ENCODE measurements around the gene LDLRAD3.

LDLRAD3 gene

GRCh38 chr11:35923452-35923851 is 20.4 kb upstream of the LDLRAD3 start:
- Histone ChIP-seq H3K36me3 (no peaks in the 10 kb centered on the region), H3K27me3 (ENCODE audit: insufficient read depth, low read depth, severe bottlenecking) (no peaks in the 10 kb centered on the region), H3K4me3 (ENCODE audit: low read depth, low read length) (no peak overlapping the region), H3K27ac (no peak overlapping the region), H3K9me3 (ENCODE audit: severe bottlenecking) (no peaks in the 10 kb centered on the region)
- no peak for DNase-seq
- no peak for TF ChIP-seq CTCF (IDR thresholded peaks at IDR 0.05; ENCODE audit: low read depth, low read length)

- Histone ChIP-seq H3K27me3 (ENCODE audit: insufficient read depth, low read depth, severe bottlenecking) (no peaks in the 10 kb centered on the region), H3K36me3 (no peaks in the 10 kb centered on the region), H3K4me3 (ENCODE audit: low read depth, low read length) (no peak overlapping the region), H3K27ac (no peak overlapping the region), H3K9me3 (ENCODE audit: severe bottlenecking) (no peaks in the 10 kb centered on the region)
- no peak for TF ChIP-seq CTCF (IDR thresholded peaks at IDR 0.05; ENCODE audit: low read depth, low read length)
- DNase-seq, result no peak
Observed at GRCh38 chr11:35924811-35925210, 19.1 kb upstream of the LDLRAD3 start.

DNA sequence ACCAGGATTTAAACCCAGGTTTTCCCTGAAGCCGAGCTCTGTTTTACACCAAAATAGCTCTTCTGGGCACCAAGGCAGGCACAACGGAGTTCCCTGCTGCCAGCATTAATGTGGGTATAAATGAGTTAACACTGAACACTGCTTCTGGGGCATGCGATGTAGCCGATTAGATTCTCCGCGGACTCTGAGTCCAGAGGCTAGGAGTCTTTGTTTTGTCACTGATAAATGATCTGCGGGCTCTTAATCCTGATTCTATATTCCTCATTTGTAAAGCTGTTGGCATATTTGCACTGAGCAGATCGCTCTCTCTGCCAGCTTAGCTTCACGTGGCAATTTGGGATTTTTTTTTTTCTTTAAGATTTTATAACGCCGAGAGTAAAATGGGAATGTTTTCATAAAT is 16.8 kb upstream of the LDLRAD3 start:
- Histone ChIP-seq H3K4me3 (ENCODE audit: low read depth, low read length) (peak overlapping the region; percentile 17), H3K27me3 (ENCODE audit: insufficient read depth, low read depth, severe bottlenecking) (no peaks in the 10 kb centered on the region), H3K9me3 (ENCODE audit: severe bottlenecking) (peaks cover 3% of the 10 kb centered on the region), H3K36me3 (no peaks in the 10 kb centered on the region), H3K27ac (no peak overlapping the region)
- no peak for TF ChIP-seq CTCF (IDR thresholded peaks at IDR 0.05; ENCODE audit: low read depth, low read length)
- DNase-seq, result peak; percentile 19

DNA sequence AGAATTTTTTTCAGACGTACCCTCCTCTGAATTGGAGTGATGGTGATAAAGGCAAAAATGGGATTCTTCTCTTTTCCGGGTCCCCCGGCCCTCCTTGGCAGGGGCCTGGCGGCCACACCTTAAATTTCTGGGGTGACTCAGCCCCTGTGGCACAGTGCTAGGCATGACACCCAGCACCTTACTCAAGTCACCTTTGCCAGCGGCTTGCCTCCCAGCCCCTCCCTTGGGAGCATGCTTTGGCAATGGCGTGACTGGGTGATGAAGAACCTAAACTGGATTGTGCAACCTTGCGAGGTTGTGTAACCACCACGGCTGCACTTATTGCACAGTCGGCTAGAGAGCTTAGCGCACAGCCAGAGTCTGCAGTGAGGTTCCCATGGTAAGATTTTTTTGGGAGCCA is 16.2 kb upstream of the LDLRAD3 start:
- Histone ChIP-seq H3K9me3 (ENCODE audit: severe bottlenecking) (peaks cover 3% of the 10 kb centered on the region), H3K4me3 (ENCODE audit: low read depth, low read length) (peak overlapping the region; percentile 17; the same call in 1 of the 2 replicates), H3K36me3 (no peaks in the 10 kb centered on the region), H3K27me3 (ENCODE audit: insufficient read depth, low read depth, severe bottlenecking) (no peaks in the 10 kb centered on the region), H3K27ac (no peak overlapping the region)
- DNase-seq, result no peak
- no peak for TF ChIP-seq CTCF (IDR thresholded peaks at IDR 0.05; ENCODE audit: low read depth, low read length)

DNA sequence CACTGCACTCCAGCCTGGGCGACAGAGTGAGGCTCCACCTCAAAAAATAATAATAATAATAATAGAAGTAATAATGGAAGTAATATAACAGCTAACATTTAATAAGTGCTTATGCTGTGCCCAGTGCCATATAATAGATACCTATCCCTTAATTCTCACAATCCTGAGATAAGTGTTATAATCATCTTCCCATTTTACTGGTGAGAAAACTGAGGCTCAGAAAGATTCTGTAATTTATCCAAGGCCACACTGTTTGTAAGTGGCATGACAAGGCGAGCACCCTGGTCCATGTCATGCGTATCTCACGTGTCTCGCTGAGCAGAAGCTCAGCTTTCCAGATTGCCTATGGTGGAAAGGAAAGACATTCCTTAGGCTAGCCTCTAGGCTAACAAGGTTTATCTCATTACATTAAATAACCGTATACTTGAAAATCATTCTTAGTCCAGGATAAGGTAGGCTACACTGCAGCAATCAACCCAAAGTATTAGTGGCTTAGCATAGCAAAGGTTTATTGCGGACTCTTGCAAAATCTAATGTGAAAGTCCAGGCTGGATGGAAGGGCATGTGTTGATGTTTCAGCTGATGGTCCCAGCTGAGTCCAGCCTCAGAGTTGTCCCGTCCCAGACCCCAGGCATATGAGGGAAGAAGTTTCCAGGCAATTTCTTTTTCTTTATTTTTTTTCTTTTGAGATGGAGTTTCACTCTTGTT is 15.0 kb upstream of the LDLRAD3 start:
- DNase-seq, result no peak
- Histone ChIP-seq H3K36me3 (no peaks in the 10 kb centered on the region), H3K4me3 (ENCODE audit: low read depth, low read length) (no peak overlapping the region), H3K27ac (no peak overlapping the region), H3K27me3 (ENCODE audit: insufficient read depth, low read depth, severe bottlenecking) (no peaks in the 10 kb centered on the region), H3K9me3 (ENCODE audit: severe bottlenecking) (peaks cover 3% of the 10 kb centered on the region)
- no peak for TF ChIP-seq CTCF (IDR thresholded peaks at IDR 0.05; ENCODE audit: low read depth, low read length)

- Histone ChIP-seq H3K27me3 (ENCODE audit: insufficient read depth, low read depth, severe bottlenecking) (no peaks in the 10 kb centered on the region), H3K36me3 (no peaks in the 10 kb centered on the region), H3K27ac (no peak overlapping the region), H3K4me3 (ENCODE audit: low read depth, low read length) (no peak overlapping the region), H3K9me3 (ENCODE audit: severe bottlenecking) (peaks cover 3% of the 10 kb centered on the region)
- TF ChIP-seq CTCF (IDR thresholded peaks at IDR 0.05; ENCODE audit: low read depth, low read length), result no peak
- no peak for DNase-seq
Observed at GRCh38 chr11:35930466-35930865, 13.4 kb upstream of the LDLRAD3 start.

Data from WERI-Rb-1 (cell line).